GM21360 (cell line): ENCODE data around the gene NOP16.

Experiments
- ATAC-seq: cut with Tn5 transposase; IDR thresholded peaks from one replicate; pipeline ENCODE4 v1.9.1; 2021; ENCODE audit warnings: mild to moderate bottlenecking, moderate library complexity; ENCODE audit not compliant: unreplicated experiment

NOP16 gene, protein sequence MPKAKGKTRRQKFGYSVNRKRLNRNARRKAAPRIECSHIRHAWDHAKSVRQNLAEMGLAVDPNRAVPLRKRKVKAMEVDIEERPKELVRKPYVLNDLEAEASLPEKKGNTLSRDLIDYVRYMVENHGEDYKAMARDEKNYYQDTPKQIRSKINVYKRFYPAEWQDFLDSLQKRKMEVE

DNA sequence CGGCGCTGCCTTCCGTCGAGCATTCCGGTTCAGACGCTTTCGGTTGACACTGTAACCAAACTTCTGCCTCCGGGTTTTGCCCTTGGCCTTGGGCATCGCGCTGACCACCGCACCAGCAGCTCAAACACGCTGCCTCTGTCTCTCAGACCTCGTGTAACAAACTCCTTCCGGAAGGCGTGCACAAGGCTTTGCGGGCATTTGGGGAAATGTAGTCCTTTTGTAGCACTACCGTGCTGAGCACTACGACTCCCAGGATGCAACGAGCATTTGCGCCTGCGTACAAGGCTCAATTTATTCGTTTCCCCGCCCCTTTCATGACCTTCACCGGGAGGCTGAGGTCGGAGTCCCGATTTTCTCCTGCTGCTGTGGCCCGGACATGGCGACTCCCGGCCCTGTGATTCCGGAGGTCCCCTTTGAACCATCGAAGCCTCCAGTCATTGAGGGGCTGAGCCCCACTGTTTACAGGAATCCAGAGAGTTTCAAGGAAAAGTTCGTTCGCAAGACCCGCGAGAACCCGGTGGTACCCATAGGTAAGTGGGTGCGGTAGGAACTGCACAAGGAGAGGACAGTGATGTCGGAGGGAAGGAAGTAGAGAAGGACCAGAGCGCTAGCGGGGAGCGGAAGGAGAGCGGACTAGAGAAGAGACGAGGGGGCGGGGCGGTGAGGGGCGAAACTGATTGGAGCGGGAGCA lies at the start of gene NOP16, which contains the start of gene HIGD2A:
Gene NOP16 (minus strand): TSS at position 155 of the 691 bp plus-strand sequence. CDS start 59 bp downstream, at position 96.
Gene HIGD2A (plus strand): TSS at position 308 of the 691 bp plus-strand sequence. CDS start 69 bp downstream, at position 377.
- ATAC-seq, result peak; percentile 84

DNA sequence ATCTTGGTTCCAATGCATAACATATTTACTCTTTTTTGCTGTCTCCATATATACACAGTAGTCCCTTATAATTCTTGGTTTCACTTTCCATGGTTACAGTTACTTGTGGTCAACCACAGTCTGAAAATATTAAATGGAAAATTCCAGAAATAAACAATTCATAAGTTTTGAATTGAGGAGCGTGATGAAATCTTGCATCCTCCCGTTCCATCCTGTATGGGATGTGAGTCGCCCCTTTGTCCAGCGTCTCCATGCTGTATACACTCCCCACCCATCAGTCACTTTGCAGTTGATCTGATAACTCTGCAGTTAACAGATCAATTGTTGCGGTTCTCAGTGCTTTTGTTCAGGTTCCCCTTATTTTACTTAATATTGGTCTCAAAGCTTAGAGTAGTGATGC lies 48.3 kb upstream of the NOP16 start:
- ATAC-seq, result no peak

DNA sequence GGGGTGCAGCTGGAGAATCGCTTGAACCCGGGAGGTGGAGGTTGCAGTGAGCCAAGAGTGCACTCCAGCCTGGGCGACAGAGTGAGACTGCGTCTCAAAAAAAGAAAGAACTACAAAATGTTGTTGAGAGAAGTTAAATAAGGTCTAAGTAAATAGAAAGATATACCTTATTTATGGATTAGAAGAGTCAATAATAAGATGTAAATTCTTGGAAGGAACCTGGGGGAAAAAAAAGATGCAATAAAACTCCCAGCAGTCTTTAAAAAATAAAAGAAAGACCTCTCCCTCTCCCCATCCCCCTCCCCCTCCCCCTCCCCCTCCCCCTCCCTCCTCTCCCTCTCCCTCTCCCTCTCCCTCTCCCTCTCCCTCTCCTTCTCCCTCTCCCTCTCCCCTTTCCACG lies 44.3 kb upstream of the NOP16 start:
- ATAC-seq, result no peak

DNA sequence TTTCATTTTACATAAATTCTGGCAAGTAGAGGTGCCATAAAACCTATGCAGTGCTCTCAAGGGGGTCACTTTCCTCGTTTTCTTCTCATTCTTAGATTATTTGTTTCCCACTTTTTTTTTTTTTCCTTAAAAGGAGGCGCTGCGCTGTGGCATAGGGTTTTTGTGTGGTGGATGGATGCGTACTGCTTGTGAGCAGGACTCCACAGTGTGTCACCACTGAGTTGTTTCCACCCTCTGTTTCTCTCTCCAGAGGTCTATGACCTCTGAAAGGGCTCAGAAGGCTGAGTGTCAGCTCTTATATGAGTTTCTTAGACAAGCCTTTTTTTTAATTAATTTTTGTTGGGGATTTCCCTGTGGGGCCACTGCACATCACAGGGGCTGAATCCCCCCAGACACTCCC lies 41.6 kb upstream of the NOP16 start:
- no peak for ATAC-seq

DNA sequence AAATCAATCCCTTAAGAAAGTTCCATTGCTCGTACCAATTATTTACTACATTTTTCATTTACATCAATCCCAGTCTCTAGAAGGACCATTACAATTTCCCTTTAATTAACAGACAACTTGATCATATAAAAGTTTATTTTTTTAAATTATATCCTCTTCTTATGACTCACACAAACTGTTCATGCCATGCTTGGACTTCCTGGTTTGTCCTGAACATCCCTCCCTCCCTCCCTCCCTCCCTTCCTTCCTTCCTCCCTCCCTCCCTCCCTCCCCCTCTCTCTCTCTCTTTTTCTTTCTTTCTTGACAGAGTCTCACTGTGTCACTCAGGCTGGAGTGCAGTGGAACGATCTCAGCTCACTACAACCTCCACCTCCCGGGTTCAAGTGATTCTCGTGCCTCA lies 39.6 kb upstream of the NOP16 start:
- no peak for ATAC-seq

DNA sequence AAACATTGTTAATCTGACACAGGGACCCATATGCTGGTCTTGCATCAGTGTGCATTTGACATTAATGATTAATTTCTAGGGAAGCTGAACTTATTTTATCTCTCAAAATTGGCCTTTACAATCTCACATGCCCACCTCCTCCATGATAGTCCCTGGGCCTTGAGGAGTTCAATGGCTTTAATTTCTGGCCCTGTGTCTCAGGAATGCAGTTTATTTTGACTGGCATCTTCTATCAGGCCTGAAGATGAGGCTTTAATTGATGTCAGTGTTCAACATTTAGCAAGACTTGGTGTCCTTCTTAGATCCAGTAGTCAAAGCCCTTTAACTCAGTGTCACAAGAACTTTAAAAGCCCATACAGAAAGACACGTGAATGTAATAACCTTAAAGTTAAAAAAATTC lies 38.5 kb upstream of the NOP16 start:
- no peak for ATAC-seq

DNA sequence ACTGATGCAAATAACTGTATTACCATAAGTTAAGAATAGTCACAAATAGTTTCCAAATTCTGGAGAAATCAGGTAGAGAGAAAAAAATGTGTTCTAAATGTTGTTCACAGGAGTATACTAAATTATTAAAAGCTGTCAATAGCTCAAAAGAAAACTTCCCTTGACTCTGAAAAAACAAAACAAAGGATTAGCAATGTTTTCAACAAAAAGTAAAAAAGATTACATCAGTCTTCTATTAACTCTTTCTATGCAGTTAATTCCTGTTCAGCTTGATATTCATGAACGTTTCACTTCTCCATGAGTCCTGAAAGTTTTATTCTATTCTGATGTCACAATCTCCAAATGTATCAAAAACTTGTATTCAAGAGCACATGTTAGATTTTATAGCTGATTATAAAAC lies 37.4 kb upstream of the NOP16 start:
- ATAC-seq, result no peak

DNA sequence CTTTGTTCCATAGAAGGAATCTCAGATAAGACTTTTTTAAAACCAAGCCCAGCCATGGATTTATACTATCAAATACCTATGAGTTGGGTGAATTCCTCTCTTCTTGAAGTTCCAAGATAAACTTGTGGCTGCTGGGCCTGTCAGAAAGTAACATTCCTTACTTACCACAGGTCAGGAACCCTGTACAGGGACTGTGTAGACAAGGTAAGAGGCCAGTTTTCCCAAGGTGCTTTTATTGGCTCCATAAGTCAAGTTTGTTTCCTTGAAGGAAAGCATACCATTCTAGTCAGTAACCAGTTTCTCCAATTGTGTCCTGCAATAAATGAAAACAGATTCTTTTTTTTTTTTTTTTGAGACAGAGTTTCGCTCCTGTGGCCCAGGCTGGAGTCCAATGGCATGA lies 36.7 kb upstream of the NOP16 start:
- no peak for ATAC-seq

DNA sequence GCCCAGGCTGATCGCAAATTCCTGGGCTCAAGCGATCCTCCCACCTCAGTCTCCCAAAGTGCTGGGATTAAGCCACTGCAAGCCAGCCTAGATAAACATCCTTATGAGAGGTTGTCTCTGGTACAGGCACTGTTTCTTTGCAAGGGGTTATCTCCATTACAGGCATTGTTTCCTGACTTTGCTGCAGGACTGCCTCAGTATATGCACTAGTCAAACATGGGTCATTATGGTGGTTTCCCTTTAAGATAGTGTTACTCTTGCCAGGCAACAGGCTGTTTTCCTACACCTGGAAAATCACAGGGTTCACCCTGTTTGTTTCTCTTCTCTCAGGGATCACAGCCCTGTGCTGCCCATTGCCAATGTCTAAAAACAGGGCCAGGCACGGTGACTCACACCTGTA lies 35.8 kb upstream of the NOP16 start:
- ATAC-seq, result no peak

DNA sequence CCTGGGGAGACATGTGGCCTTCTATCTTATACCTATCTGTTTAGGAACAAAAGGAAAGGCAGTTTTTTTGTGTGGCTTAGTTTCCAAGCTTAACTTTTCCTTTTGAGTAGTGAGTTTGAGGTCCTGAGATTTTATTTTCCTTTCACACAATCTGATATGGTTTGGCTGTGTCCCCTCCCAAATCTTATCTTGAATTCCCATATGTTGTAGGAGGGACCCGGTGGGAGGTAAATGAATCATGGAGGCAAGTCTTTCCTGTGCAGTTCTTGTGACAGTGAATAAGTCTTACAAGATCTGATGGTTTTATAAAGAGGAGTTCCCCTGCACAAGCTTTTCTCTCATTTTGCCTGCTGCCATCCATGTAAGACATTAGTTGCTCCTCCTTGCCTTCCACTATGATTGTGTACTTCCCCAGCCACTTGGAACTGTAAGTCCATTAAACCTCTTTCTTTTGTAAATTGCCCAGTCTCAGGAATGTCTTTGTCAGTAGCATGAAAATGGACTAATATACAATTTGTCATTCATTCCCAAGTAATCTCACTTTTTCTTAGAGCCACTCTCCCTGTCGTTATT lies 32.7 kb upstream of the NOP16 start:
- no peak for ATAC-seq

DNA sequence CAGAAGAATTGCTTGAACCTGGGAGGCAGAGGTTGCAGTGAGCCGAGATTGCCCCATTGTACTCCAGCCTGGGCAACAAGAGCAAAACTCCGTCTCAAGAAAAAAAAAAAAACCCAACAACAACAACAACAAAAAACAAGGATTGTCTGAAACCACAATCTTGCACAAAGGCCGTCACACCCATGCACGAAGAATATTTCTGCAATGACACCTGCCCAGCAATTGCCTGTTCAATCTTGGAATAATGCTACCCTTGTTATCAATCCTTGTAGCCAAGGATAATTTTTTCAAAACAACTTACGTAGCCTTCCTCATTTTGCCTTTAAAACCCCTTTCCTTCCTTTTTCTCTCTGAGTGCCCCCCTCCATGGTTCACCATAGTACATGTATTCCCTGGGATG lies 31.7 kb upstream of the NOP16 start:
- ATAC-seq, result no peak

DNA sequence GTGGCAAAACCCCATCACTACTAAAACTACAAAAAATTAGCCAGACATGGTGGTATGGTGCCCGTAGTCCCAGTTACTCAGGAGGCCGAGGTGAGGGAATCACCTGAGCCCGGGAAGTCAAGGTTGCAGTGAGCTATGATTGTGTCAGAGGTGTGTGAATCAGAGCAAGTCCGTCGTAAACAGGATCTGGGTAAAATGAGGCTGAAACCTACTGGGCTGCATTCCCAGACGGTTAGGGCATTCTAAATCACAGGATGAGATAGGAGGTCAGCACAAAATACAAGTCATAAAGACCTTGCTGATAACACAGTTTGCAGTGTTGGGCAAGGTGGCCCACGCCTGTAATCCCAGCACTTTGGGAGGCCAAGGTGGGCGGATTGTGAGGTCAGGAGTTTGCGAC lies 29.9 kb upstream of the NOP16 start:
- ATAC-seq, result no peak

DNA sequence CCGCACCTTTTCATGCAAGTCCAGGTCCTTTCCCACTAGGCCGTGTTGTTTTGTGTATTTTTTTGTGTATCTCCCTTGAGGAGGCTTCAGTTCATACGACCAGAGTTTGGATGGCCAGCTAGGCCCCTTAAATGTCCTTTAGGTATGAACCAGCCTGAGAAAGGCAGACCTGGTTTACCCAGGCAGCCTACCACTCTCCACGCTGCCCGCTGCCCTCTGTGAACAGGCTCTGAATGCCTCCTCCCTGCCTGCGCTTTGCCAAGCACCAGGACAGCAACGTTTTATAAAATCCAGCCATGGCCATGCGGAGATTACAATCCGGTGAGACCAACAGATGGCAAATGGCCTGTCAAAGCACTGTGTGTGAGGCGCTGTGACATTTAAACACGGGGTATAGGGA lies 28.6 kb upstream of the NOP16 start:
- no peak for ATAC-seq

DNA sequence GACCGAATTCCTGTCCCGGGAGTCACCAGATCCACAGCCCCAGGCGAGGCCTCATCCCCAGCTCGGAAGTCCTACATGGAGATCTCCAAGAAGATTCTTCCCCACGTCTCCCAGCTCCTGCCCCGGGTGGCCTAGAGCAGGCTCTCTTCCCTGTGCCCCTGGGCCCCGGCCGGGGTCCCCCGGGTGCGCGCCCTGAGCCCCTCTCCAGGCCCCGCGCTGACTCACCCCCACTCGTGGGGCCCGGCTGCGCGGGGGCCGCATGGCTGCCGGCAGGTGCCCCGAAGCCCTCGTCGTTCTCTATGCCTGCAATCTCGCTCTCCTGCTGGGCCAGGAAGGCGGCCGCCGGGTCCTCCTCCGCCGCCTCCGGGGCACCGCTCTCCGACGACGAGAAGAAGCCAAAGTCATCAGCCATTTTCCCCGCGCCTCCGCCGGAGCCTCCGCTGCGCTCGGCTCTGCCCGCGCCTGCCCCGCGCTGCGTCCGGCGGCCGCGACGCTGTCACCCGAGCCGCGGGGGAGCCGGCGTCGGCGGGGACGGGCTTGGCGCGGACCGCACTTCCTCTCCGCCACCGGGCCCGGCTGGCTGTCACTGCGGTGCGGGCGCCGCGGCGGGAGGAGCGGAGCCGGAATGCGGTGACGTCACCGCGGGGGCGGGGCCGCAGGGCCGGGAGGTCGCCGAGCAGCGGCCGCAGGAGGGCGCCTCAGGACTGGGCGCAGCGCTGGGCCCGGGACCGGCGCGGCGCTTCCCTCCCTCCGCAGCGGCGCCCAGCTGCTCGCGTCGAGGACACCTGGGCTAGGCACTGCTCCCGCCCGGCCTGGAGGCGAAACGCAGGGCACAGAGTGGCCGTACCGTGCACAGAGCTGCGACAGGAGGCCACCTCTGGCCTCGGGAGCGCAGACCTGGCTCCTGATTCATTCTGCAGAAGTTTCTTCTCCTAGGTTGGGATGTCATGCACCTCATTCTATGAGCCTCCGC lies 27.8 kb upstream of the NOP16 start, which contains the start of gene CLTB:
Gene CLTB (minus strand): TSS at position 588 of the 973 bp plus-strand sequence. CDS start 176 bp downstream, at position 412.
- ATAC-seq, result peak; percentile 86

DNA sequence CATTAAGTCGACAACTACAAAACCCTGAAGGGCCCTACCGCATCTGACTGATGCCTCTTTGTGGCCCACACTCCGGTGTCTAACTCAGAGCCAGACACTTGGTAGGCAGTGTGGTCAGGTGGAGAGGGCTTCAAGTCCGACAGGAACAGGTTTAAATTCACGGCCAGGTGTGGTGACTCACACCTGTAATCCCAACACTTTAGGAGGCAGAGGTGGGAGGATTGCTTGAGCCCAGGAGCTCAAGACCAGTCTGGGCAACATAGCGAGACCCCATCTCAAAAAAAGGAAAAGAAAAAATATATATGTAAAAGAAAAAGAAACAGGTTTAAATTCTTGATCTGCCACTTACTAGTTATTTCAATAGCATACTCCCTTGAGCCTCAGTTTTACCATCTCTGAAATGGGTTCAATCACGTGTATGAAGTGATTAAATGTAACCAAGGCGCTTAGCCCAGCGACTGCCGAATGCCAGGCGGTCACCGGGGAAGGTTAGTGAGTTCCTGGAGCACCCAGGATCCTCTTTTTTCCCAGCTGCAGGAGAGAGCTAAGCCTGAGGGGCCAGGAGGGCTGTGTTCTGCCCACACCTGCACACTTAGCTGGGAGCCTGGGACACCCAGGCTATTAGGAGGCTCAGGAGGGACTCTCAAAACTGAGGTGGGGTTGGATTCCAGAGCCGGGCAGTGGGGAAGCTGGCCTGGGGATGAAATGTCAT lies 27.0 kb upstream of the NOP16 start:
- ATAC-seq, result no peak

DNA sequence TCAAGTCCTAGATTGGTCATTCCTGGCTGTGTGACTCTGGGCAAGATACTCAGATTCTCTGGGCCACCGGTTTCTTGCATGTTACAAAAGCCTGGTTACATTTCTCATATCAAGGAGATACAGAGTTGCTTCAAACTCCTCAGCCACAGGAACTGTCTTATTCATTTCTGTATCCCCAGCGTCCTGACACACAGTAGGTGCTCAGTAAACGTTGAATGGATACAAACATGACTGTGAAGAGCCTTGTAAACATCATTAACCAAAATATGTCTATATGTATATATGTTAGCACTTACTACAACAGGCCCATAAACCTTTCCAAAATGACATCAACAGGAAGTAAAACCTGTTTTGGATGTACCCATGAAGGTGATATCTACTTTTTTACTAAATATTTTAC lies 26.3 kb upstream of the NOP16 start:
- ATAC-seq, result no peak

DNA sequence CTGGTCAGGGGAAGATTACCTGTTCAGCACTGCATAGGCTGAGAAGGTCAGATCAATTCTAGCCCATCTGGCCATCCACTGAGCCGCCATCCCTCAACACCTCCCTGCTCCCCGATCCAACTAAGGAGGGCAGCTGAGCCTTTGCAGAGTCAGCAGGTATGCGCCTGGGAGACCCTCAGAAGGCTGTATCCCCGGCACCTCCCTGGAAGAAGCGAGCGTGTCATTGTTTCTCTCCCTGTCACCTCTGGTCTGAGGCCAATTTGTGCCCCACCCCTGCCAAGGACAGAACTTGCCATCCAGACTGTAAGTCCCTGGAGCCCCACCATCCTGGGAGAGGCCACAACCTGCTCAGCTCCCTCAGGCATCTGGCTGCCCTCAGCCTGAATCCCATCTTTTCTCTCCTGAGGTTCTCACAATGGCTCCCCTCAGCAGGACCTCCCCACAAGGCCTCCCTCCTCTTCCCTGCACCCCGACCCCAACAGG lies 25.4 kb upstream of the NOP16 start:
- ATAC-seq, result no peak

DNA sequence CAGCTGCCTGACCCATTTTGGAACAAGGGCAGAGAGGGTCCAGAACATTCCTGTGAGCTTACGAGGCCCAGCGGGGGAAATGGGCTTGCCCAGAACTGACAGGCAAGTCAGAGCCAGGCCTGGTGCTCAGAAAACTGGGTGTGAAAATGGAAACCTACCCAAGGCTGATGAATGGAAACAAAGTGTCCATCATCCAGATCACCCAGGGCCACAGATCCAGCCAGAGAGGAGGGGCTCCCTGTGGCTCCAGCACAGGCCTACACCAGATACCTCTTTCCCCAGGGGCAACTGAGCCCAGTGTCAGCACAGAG lies 24.8 kb upstream of the NOP16 start:
- ATAC-seq, result no peak

DNA sequence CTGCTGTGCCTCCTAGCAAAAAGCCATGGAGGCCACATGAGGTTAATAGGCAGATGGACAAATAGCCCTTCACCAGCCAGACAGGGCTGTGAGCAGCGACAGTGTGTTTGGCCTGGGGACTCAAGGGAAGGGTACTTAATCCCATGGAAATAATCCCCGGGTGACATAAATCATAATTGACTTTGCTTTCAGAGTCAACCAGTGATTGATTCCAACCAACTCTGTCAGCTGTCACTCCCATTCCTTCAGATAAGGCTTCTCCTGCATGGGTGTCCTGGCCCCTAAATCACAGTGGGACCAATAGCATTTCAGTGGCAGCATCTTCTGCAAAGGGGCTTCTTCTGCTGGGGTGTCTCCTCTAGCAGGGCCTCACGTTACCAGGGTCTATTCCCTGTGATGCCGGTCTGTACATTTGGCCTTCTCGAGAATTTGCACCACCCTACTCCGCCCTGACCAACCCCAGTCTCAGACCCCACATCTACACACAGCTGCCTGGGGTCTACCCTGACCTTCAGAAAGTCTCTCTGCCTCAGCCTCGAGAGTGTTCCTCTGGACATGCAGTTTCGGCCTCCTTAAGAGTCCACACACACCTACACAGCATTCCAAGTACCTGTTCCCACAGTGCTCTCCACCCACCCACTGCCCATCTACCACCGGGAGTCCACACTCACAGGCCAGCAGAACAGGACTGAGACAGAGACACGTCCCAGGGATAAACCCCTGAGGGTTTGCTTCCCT lies 24.3 kb upstream of the NOP16 start:
- ATAC-seq, result no peak
